GM21619 (cell line): ENCODE results near the gene ELOVL3.

ENCODE experiments used
- ATAC-seq: cut with Tn5 transposase; IDR thresholded peaks from one replicate; pipeline ENCODE4 v1.9.1; 2021; ENCODE audit not compliant: unreplicated experiment

Gene ELOVL3

DNA sequence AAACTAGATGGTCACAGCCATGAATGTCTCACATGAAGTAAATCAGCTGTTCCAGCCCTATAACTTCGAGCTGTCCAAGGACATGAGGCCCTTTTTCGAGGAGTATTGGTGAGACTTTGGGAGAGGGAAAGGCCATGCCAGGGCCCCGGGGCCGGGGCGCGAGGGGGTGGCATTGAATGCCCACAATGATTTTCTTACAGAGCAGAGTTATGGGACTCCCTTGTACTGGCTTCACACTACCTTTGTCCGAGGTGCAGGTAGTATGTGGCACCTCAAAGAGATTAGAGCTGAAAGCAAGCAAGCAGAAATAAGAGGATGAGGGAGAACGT, 407 bp downstream of the ELOVL3 start:
- no peak for ATAC-seq

DNA sequence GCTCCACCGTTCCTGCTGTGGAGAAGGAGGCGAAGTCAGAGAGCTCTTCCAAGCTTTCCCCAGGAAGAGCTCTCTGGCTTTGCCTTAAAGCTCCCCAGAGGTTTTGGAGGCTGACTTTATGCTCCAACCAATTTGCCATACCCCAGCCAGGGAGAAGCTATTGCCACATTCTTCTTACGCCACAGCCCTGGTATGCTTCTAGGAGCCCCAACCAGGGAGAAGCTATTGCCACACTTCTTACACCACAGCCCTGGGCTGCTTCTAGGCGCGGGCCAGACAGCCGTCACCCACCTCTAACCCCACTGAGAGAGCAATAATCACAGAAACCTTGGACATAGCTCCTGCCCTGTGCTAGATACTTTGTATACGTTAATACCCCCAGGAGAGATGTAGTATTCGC, 951 bp downstream of the ELOVL3 start:
- ATAC-seq, result no peak

DNA sequence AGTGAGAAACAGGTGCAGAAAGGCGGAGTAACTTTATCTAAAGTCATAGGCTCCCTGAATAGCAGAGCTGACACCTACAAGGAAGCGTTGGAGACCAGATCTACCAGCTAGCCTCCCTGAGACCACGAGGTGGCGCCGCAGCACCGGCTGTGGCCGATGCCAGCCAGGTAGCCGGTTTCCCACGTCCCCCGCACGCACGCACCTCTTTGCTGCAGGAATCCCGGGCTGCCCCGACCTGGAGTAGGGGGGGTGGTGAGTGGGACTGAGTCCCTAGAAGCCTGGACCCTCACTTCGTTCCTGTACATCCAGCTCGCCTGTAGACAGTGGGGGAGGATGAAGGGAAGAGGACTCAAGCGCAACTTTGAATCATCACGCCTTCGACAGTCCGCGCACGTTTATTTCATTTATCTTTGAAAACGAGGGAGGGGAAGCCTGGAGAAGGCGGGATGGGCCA, 3.7 kb downstream of the ELOVL3 start:
- ATAC-seq, result no peak

DNA sequence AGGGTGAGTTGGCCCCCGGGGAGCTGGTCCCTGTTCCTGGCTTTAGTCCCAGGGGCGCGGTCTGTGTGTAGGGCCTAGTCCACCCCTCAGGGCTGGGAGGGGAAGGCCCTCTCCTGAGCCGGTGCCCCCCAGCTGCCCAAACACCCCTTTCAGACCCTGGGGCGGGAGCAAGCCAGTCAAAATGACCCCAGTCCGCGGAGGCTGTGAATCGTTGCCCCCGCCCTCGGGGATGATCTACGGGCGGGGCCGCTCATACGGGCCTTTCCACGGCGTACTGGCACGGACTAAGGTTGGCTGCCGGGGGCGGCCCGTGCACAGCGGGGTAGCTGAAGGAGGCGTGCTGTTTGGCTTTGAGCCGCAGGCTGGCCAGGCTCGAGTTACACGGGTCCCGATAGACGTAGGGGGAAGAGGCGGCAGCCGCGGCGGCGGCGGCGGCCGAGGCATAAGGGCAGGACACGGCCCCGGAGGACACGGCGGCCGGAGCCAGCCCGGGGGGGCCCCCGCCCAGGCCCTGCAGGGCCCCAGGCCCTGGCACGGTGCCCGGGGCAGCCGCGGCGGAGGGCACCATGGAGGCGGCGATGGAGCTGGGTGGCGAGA, 4.3 kb downstream of the ELOVL3 start:
- ATAC-seq, result no peak

DNA sequence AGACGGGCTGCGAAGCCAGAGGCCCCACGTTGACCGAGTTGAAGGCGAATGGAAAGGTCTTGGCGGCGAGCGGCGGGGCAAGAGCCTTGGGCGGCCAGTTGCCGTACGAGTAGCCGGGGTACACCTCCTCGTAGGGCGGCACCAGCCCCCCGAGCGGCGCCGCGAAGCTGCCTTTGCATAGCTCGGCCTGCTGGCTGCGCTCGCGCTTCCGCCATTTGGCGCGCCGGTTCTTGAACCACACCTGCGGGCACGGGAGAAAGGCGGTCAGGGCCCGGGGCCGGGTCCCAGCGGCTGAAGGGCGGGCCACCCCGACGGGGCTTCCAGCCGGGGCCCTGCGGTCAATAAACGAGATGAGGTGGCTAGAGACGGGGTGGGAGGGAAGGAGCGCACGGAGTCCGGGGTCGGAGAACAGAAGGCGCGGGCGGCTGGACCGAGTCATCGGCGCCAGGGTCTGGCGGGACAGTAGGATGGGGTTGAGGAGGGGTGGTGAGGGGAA, 4.8 kb downstream of the ELOVL3 start:
- ATAC-seq, result no peak

DNA sequence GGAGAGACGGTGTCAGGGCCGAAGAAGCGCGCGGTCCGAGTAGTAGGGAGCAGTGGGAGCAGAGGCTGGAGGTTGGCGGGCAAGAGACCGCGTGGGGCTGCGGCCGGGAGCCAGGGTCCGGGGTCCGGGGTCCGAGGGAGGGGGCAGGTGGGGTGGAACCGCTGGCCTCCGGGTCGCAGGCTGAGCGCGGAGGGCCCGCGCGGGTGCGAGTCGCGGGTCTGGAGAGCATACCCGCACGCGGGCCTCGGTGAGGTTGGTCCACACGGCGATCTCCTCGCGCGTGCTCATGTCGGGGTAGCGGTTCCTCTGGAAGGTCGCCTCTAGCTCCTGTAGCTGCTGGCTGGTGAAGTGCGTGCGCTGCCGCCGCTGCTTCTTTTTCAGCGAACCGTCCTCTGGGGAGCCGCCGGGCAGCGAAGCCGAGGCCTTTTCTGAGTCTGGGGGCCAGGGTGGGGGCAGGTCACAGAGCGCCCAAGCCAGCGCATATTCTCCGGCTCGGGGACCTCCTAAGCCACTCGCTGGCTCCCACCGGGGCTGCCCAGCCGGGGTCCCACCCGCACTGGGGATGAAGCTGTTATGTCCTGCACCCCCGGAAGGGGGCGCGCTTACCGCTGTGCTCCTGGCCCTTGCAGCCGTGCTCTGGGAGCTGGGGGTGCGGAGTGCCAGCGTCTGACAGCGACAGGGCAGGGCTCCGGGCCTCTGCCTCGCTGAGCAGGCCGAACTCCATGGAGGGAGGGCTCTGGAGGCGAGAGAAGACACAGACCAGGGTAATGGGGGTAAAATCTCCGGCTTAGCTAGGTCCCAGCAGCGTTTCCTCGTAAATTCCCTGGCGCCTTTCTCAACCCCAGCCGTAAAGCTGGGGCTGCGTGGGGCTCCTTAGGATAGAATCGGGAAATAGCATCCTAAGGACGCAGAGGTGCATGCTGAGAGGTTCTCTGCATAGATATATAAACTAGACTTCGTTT, 5.5 kb downstream of the ELOVL3 start:
- ATAC-seq, result no peak

DNA sequence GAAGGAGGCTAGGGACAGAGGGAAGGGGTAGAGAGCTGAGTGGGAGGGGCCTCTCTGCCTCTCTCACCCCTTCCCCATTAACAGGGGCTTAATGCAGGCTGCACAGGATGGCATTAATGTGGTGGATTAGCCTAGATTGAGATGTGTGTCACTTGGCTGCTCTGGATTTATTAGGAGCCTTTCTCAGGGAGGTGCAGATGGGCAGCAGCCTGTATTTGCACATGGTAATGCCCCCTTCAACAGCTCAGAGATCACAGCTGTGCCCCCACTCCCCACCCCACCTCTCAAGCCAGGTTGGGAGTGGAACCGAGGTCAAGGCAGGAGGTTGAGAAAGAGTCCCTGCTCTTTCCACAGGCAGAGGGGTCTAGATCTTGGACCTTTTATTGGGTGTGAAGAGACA, 7.9 kb downstream of the ELOVL3 start:
- no peak for ATAC-seq

DNA sequence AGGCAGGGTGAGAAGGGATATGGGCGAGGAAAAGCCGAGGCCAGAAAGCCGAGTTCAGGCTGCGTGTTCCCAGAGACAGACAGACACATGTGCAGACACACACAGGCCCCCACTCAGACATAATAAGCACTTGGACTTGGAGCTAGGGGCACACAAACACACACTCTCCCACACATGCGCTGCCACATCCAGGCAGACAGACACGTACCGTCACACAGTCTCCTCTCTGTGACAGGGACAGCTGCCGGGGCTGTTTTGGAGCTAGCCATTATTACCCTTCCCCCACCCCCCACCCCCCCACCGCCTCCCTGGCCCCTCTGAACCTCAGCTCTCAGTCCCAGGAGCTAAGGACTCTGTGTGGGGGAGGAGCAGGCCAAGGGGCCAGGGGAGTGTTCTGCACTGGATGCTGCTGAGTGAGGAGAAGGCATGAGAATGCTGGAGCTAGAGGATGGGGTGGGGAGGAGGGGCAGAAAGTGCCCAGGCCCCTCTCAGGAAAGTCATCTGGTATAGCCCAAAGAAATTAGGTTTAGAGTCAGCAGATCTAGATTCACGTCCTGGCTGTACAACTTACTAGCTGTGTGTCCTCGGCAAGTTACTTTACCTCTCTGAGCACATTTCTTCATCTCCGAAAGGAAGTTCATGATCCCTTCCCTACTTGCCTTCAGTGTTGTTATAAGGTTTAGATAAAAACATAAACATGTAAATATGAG, 8.9 kb downstream of the ELOVL3 start:
- ATAC-seq, result no peak

DNA sequence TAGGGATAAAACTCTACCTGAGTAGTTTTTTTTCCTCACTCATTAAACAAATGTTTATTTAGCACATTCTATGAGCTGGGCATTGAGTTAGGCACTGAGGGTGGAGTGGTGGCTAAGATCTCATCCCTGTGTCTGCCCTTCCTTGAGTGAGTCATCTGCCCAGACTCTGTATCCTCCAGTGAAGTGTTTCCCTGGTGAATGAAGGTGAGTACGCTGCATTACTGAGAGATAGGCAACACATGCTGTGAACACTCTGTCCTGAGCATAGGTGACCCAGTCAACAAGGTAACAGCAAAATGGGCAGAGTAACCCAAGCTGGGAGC, 9.5 kb downstream of the ELOVL3 start:
- no peak for ATAC-seq

DNA sequence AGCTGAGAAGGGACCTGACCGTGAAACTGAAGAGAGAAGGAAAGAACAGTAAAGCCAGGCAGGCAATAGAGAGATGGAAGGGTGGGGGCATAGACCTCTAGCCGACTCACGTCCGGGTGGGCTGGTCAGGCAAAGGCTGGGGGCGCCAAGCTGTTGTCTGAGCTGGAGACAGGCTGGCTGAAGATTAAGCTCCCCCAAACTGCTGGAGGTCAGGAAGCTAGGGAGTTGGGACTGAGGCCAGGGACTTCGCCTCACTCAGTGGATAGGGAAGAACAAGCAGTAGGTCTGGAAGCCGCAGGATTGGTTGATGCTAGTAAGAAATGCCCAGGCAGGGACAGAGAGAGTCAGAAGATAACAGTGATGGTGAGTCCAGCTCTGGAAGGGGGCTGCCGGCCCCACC, 9.9 kb downstream of the ELOVL3 start:
- no peak for ATAC-seq

DNA sequence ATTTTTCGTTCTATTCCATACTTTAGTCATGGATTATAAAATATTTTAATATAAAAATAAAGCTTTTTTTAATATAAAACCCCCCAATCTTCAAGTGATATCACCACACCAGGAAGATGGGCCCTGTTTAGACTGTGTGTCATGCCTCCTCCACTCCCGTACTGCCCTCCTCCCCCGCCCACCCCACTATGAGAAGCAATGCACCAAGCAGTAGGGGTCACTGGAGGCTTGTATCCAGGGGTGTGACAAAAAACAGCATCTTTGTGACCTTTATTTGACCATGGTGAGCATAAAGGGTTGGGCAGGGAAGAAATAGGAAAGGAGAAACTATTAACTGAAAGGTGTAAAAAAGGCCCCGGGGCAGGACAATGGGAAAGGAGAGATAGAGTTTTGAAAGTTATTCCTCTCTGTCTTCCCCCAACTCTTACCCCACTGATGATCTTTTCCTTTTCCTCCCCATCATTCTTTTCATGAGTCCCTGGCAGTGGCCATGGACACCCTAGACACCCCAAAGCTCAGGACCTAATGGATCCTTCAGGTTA, 11.7 kb downstream of the ELOVL3 start:
- ATAC-seq, result no peak

DNA sequence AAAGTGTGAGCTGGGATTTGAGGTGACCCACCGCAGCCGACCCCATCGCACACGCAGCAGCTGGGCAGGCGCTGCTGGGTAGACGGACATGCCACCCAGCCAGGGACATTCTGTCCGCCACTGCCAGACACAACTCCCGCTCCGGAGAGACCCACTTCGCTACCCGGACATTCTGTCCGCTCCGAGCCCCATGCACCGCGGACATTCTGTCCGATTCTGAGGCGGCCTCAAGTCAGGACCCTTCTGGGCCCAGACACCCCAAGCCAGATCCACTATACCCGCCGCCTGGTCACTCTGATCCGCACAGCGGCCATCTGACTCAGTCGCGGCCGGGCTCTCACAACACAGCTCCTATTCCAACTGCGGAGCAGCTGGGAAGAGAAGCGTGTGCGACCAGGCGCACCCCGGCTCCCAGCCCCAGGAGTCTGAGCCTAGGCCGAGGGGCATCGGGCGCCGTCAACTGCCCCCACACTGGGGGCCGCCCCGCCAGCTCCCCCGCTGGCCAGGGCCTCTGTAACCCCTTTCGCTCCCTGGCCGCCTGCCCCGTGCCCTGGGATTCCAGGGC, 14.4 kb downstream of the ELOVL3 start:
- no peak for ATAC-seq

DNA sequence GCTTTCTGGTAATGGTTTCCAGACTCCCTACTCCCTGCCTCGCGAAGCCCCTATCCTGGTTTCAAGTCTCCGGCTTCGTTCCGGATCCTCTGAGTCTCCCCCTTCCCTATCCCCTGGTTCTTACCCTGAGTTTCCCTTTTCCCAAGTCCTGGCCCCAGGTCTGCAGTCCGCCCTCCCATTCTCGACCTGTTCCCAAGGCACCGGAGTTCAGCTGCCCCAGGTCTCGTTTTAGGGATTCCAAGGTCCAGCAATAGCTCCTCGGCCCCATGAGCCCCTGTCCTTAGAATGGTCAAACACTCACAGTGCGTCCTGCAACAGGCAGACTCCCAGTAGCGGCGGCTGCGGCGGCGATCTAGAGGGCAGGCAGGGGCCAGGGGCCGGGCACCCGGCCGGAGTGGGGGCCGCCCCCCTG, 14.9 kb downstream of the ELOVL3 start:
- ATAC-seq, result no peak

DNA sequence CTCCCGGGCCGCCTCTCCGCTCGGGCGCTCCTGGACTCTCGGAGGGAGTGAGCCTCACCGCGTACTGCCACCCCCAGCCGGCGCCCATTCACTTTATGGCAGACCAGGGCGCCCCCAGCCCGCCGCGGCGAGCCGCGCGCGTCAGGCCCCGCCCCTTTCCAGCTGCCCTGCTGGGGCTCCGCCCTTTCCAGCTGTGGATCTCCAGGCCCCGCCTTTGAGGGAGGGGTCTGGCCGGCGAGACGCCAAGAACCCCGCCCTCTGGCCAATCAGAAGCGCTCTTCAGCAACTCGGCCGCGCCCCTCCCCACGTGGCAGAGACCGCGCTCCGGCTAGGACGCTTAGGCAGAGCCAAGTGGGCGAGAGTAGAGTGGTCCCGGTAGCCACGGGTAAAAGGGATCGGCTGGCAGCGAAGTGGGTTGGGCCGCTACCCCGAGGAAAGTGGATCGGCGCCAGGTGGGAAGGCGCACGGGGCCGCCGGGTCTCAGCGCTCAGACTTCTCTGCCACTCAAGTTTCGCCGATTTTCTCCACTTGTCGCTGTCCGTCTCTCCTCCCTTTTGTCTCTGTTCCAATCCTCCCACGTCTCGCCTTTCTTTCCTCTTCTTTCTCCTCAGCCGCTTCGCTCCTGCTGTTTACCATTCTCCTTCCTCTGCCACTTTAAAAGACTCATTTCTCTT, 15.5 kb downstream of the ELOVL3 start, which contains the start of gene PITX3:
TSS of gene PITX3 (minus strand) at position 69 of the 674 bp plus-strand sequence. CDS start 9,432 bp downstream, outside the sequence.
- peak; percentile 36 for ATAC-seq

DNA sequence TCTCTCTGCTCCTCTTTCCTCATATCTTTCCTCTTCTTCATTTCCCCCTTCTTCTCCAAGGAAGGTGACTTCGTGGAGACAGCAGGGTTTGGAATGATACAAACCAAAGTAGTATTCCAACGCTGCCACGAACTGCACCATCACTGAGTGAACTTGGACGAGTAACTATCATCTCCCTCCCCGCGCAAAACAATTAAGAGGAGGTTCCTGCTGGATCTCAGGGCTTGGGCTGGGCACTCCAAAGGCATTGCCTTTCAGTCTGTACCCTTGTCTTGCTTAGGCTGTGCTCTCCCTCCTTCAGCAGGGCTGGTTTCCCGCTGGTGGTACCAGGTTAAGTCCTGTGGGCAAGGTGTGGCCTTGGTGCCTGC, 16.0 kb downstream of the ELOVL3 start:
- ATAC-seq, result no peak

DNA sequence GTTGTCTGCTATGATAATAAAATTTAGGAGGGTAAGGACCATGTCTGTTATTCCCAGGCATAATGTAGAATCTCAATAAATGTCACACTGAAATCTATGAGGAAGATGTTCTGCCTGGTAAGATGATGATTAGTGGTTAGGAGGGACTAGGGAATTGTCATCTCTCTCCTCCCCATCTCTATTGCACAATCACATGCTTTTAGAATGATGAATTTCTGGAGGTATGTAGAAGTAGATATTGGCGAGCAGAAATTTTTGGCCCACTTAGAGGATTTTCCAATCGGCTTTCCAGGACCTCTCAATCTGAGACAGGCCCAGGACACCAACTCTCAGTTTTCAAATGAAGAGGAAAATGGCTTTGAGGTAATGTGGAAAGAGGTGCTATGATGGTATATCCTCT, 17.2 kb downstream of the ELOVL3 start:
- ATAC-seq, result no peak

DNA sequence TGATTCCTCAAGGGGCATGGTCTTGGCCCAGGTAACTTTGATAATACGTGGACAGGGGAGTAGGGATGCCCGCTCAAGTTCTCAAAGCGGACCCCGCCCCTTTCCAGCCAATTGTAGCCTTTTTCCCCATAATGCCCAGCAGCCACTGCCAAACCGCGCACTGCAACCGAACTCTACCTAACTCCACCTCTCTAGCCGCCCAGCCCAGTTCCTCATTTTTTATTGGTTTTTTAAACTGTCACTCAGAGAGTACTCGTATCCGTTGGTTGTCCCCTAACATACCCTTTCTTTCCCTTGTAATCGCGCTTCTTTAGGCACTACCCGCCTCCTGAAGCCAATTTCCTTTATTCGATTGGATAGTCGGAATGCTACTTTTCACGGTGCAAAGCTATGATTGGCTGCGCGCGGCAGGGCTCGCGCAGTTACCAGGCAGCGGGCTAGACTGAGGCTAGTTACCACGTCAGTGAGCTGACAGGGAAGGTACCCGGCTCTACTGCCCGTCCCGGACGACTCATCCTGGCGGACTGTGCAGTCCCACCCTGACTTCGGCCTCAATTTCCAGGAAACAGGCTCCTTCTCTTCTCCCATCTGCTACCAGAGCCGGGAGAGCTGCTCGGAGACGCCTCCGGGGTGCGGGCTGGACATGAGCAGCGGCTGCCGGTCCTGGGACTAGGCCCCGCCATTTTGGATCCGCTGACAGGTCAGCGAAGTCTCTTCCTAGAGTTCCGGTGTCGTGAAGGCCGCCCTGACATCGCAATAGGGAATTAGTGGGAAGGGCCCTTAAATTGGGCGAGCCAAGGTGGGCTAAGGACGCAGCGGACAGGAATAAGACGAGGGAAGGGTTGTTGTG, 19.2 kb downstream of the ELOVL3 start, which contains the start of gene GBF1:
TSS of gene GBF1 (plus strand) at position 451 of the 850 bp plus-strand sequence. CDS start 13,407 bp downstream, outside the sequence.
- ATAC-seq, result peak; percentile 85

DNA sequence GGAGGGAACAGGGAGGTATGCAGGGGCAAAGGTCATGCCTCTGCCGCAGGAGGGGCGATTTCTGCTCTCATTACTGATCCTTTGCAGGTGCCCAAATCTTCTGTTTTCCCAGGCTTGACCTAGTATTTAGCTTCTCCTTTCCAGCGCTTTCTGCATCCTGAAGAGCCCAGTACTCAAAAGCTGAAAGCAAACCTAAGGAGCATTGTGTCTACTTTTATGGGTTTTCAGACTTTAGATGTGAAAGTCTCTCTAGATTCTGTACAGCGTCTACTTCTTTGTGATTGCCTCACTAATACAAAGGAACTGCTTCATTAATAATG, 19.8 kb downstream of the ELOVL3 start:
- ATAC-seq, result no peak

DNA sequence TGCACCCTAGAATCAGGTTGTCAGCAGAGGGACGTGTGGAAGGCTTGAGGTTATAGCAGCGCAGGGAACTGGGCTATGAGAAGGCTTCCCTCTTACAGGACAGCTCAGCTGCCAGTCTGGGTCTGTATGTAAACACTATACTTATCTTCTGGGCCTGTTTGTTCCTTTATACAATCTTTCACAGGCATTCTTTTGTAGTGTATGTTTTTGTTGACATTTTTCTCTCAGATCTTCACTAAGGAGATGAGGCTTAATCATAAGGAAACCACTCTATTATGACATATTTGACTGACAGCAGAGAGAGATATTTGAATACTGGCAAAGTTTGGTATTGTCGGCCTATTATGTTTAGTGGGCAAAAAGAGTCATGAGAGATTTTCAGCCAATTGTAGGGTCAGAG, 20.2 kb downstream of the ELOVL3 start:
- no peak for ATAC-seq

DNA sequence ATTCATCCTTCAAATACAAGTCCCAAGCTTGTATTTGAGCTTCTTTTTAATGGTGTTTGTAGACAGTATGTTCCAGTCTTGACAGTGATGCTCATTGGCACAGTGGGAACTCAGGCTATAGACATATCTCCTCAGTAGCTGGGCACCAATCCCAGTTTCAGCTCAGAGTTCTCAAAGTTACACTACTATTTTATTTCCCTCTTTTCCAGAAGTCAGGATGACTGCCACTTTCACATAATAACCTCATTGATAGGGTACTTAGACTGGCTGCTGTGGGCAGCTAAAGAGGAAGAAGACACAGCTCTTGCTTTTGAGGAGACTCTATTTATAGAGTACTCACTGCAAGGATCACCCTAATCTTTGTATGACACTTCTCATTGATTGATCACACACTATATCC, 21.6 kb downstream of the ELOVL3 start:
- no peak for ATAC-seq
